H9 (cell line): Measurements from ENCODE around the gene ADAMTS2. TPM values are rescaled to one million over a fixed set of nuclear protein-coding genes. Genes with fewer than 3 reads are reported as not detected.

Source experiments
- DNase-seq: peaks from one replicate; pipeline ENCODE4 v3.0.0-alpha.2; 2017
- H2AFZ ChIP-seq: one replicate; pipeline ENCODE4 v1.6.1; 2013; ENCODE audit warnings: mild to moderate bottlenecking, low read length, control low read depth, moderate library complexity
- H2AK5ac ChIP-seq: 2 replicates; pipeline ENCODE4 v1.6.1; 2013; ENCODE audit warnings: low read length, control low read depth, mixed read lengths; ENCODE audit not compliant: insufficient read length
- H2BK120ac ChIP-seq: one replicate; pipeline ENCODE4 v1.6.1; 2013; ENCODE audit warnings: low read depth, mild to moderate bottlenecking, low read length, control low read depth, inconsistent platforms; ENCODE audit not compliant: poor library complexity, severe bottlenecking
- H2BK12ac ChIP-seq: 2 replicates; pipeline ENCODE4 v1.6.1; 2013; ENCODE audit warnings: low read length, control low read depth, mixed read lengths, low read depth; ENCODE audit not compliant: insufficient read length
- H2BK15ac ChIP-seq: 2 replicates; pipeline ENCODE4 v1.6.1; 2013; ENCODE audit warnings: low read depth, low read length, control low read depth
- H2BK20ac ChIP-seq: one replicate; pipeline ENCODE4 v1.6.1; 2013; ENCODE audit warnings: low read depth, mild to moderate bottlenecking, low read length, control low read depth, inconsistent platforms; ENCODE audit not compliant: poor library complexity, severe bottlenecking
- H2BK5ac ChIP-seq: 2 replicates; pipeline ENCODE4 v1.6.1; 2013; ENCODE audit warnings: low read length, control low read depth, mixed read lengths; ENCODE audit not compliant: insufficient read length
- H3K14ac ChIP-seq: 2 replicates; pipeline ENCODE4 v1.6.1; 2013; ENCODE audit warnings: low read length, control low read depth; ENCODE audit not compliant: insufficient read depth
- H3K18ac ChIP-seq: 2 replicates; pipeline ENCODE4 v1.6.1; 2013; ENCODE audit warnings: low read depth, mild to moderate bottlenecking, mixed read lengths, low read length, control low read depth; ENCODE audit not compliant: insufficient read length
- H3K23ac ChIP-seq: 2 replicates; pipeline ENCODE4 v1.6.1; 2013; ENCODE audit warnings: low read length, control low read depth, mixed read lengths, low read depth; ENCODE audit not compliant: insufficient read length
- H3K23me2 ChIP-seq: 2 replicates; pipeline ENCODE4 v1.6.1; 2013; ENCODE audit warnings: low read depth, mild to moderate bottlenecking, mixed read lengths, low read length, control low read depth; ENCODE audit not compliant: insufficient read length, poor library complexity, severe bottlenecking
- H3K27ac ChIP-seq: 2 replicates; pipeline ENCODE4 v1.5.1; 2013; ENCODE audit warnings: low read length, control low read depth, mixed read lengths, low read depth; ENCODE audit not compliant: insufficient read length
- H3K27me3 ChIP-seq: 2 replicates; pipeline ENCODE4 v1.6.1; 2013; ENCODE audit warnings: low read length, control low read depth, inconsistent platforms; ENCODE audit not compliant: insufficient read depth
- H3K4ac ChIP-seq: 2 replicates; pipeline ENCODE4 v1.6.1; 2013; ENCODE audit warnings: low read depth, mild to moderate bottlenecking, control low read depth, inconsistent platforms, low read length, moderate library complexity
- H3K4me1 ChIP-seq: 2 replicates; pipeline ENCODE4 v1.6.1; 2013; ENCODE audit warnings: low read length, control low read depth, inconsistent platforms; ENCODE audit not compliant: insufficient read depth
- H3K4me2 ChIP-seq: 2 replicates; pipeline ENCODE4 v1.6.1; 2013; ENCODE audit warnings: low read length, control low read depth, mixed read lengths; ENCODE audit not compliant: insufficient read length, insufficient read depth
- H3K56ac ChIP-seq: 2 replicates; pipeline ENCODE4 v1.6.1; 2013; ENCODE audit warnings: low read depth, mild to moderate bottlenecking, mixed read lengths, low read length, control low read depth; ENCODE audit not compliant: insufficient read length
- H3K79me1 ChIP-seq: 2 replicates; pipeline ENCODE4 v1.6.1; 2013; ENCODE audit warnings: low read depth, mild to moderate bottlenecking, moderate library complexity, low read length, control low read depth, inconsistent platforms; ENCODE audit not compliant: insufficient read depth, poor library complexity, severe bottlenecking
- H3K79me2 ChIP-seq: 2 replicates; pipeline ENCODE4 v1.6.1; 2013; ENCODE audit warnings: low read length, control low read depth, inconsistent platforms; ENCODE audit not compliant: insufficient read depth
- H3K9ac ChIP-seq: 2 replicates; pipeline ENCODE4 v1.6.1; 2013; ENCODE audit warnings: low read length, control low read depth, mixed read lengths; ENCODE audit not compliant: insufficient read length; ENCODE audit errors: extremely low read depth
- H3K9me3 ChIP-seq: one replicate; pipeline ENCODE4 v1.6.1; 2013; ENCODE audit warnings: low read depth, low read length, inconsistent platforms; ENCODE audit not compliant: control insufficient read depth
- H3T11ph ChIP-seq: one replicate; pipeline ENCODE4 v1.6.1; 2013; ENCODE audit warnings: mild to moderate bottlenecking, low read length, control low read depth, inconsistent platforms
- H4K20me1 ChIP-seq: one replicate; pipeline ENCODE4 v1.6.1; 2013; ENCODE audit not compliant: control insufficient read depth, insufficient read length, insufficient read depth
- H4K5ac ChIP-seq: 2 replicates; pipeline ENCODE4 v1.6.1; 2013; ENCODE audit warnings: low read depth, mild to moderate bottlenecking, mixed read lengths, low read length, control low read depth; ENCODE audit not compliant: insufficient read length
- H4K8ac ChIP-seq: replicated peaks from 2 replicates; pipeline ENCODE4 v1.6.1; 2013; ENCODE audit warnings: low read length, control low read depth, mixed read lengths, low read depth; ENCODE audit not compliant: insufficient read length
- H4K91ac ChIP-seq: 2 replicates; pipeline ENCODE4 v1.6.1; 2013; ENCODE audit warnings: low read depth, mild to moderate bottlenecking, moderate library complexity, mixed read lengths, low read length, control low read depth; ENCODE audit not compliant: insufficient read length
- H3K27ac Mint-ChIP-seq, 3 experiments: 2 replicates in 2 of 3; 3 replicates in 1 of 3; pipeline ENCODE4 v1.8.0; 2020 to 2021; ENCODE audit warnings: mixed read lengths in 3 of 3, mild to moderate bottlenecking in 1 of 3, moderate library complexity in 1 of 3
- H3K27me3 Mint-ChIP-seq: 2 replicates; pipeline ENCODE4 v1.8.0; 2021; ENCODE audit warnings: low read depth, mild to moderate bottlenecking, moderate library complexity, mixed read lengths
- H3K36me3 Mint-ChIP-seq, 3 experiments: 2 replicates in 2 of 3; 3 replicates in 1 of 3; pipeline ENCODE4 v1.8.0; 2020 to 2021; ENCODE audit warnings: low read depth in 3 of 3, mixed read lengths in 3 of 3; ENCODE audit not compliant: insufficient read depth in 1 of 3
- H3K4me1 Mint-ChIP-seq, 2 experiments: 2 replicates each; pipeline ENCODE4 v1.8.0; 2020; ENCODE audit warnings: mixed read lengths in 2 of 2
- H3K4me3 Mint-ChIP-seq, 2 experiments: 2 replicates in 1 of 2; 3 replicates in 1 of 2; pipeline ENCODE4 v1.8.0; 2020 to 2021; ENCODE audit warnings: mild to moderate bottlenecking in 2 of 2, mixed read lengths in 2 of 2, moderate library complexity in 1 of 2
- H3K9me3 Mint-ChIP-seq, 2 experiments: 2 replicates in 1 of 2; 3 replicates in 1 of 2; pipeline ENCODE4 v1.8.0; 2020; ENCODE audit warnings: mild to moderate bottlenecking in 2 of 2, mixed read lengths in 2 of 2, moderate library complexity in 1 of 2
- CTCF ChIP-seq: fragments of 200-600 bp; sonication (generic); conservative IDR thresholded peaks from 3 replicates; pipeline ENCODE4 v1.8.0; 2021; ENCODE audit warnings: antibody characterized with exemption, mild to moderate bottlenecking
- WGBS: extraction: QIAGEN DNeasy Blood & Tissue Kit; methylation state at CpG from one replicate; pipeline ENCODE4 v1.1.7; 2013; ENCODE audit warnings: missing lambda C conversion rate, low lambda C conversion rate, mixed read lengths; ENCODE audit not compliant: insufficient read length; ENCODE audit errors: extremely low coverage; 5-methylcytosine and 5-hydroxymethylcytosine counted together
- total RNA-seq: library from RNA; stranded (reverse); gene quantifications from 2 replicates; pipeline ENCODE4 v1.2.1, GENCODE V29; 2021

The ADAMTS2 gene
- total RNA-seq, 1 experiment from 2014 or later = 5.4 TPM

GRCh38 chr5:179190851-179191505, 154.3 kb downstream of the ADAMTS2 start:
- no CpG with 5 or more reads among the region's 26 CpGs for WGBS
- Histone ChIP-seq H4K8ac (no peak overlapping the region), H3K79me2 (no peaks in the 10 kb centered on the region), H4K20me1 (no peaks in the 10 kb centered on the region), H3K27ac (no peak overlapping the region), H3K23me2 (no peaks in the 10 kb centered on the region), H2AFZ (no peak overlapping the region), H3K79me1 (no peaks in the 10 kb centered on the region), H2AK5ac (no peak overlapping the region), H4K5ac (no peak overlapping the region), H2BK20ac (no peak overlapping the region), H2BK15ac (no peak overlapping the region), H3K4ac (no peak overlapping the region), H3K56ac (no peak overlapping the region), H3K4me2 (no peak overlapping the region), H4K91ac (no peak overlapping the region), H3K9ac (no peak overlapping the region), H3K4me1 (peaks cover 8% of the 10 kb centered on the region; the same call in 1 of the 2 replicates), H2BK120ac (no peak overlapping the region), H3K23ac (no peak overlapping the region), H3T11ph (no peak overlapping the region), H2BK5ac (no peak overlapping the region), H3K18ac (no peak overlapping the region), H2BK12ac (no peak overlapping the region), H3K14ac (no peak overlapping the region), H3K9me3 (no peaks in the 10 kb centered on the region), H3K27me3 (no peaks in the 10 kb centered on the region)
- no peak for TF ChIP-seq CTCF
- no peak for DNase-seq
- H3K36me3 Mint-ChIP-seq = 0 out of 7 replicates have a peak, but pooled peaks cover 0 to 3% (median 2%) of the 10 kb centered on the region in 3 experiments
- no peak overlapping the region for H3K4me3 Mint-ChIP-seq
- peaks cover 48 to 65% of the 10 kb centered on the region in 2 experiments for H3K4me1 Mint-ChIP-seq
- no peak overlapping the region; a peak in 1 of 7 replicates for H3K27ac Mint-ChIP-seq
- peaks cover 5% of the 10 kb centered on the region for H3K27me3 Mint-ChIP-seq
- H3K9me3 Mint-ChIP-seq = no peaks in the 10 kb centered on the region; a peak in 1 of 5 replicates
